ENCODE results near the gene YPEL2.

Gene YPEL2

DNA sequence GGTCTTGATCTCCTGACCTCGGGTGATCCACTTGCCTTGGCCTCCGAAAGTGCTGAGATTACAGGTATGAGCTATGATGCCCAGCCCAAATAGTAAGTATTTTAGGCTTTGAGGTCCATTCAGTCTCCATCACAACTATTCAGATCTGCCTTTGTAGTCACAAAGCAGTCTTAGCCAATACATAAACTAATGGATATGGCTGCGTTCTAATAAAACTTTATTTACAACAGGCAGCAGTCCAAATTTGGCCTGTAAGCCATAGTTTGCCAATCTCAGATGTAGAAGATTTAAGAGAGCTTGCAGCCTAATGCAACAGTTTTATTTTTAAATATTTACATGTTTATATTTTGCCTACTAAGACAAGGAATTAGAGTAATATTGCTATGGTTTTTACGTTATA lies 111.7 kb downstream of the YPEL2 start:
- TF ChIP-seq FOXP2 (optimal IDR thresholded peaks at IDR 0.05; ENCODE audit: borderline replicate concordance, extremely low read depth, extremely low read length, insufficient read depth) (no peak), TAF1 (IDR thresholded peaks at IDR 0.05; ENCODE audit: borderline replicate concordance, insufficient read depth, low read length) (no peak), POLR2AphosphoS5 (IDR thresholded peaks at IDR 0.05; ENCODE audit: low read depth, low read length) (no peak), SIN3A (IDR thresholded peaks at IDR 0.05; ENCODE audit: borderline replicate concordance, insufficient read depth, low read length) (no peak)
- TF ChIP-seq, protein P1, sequence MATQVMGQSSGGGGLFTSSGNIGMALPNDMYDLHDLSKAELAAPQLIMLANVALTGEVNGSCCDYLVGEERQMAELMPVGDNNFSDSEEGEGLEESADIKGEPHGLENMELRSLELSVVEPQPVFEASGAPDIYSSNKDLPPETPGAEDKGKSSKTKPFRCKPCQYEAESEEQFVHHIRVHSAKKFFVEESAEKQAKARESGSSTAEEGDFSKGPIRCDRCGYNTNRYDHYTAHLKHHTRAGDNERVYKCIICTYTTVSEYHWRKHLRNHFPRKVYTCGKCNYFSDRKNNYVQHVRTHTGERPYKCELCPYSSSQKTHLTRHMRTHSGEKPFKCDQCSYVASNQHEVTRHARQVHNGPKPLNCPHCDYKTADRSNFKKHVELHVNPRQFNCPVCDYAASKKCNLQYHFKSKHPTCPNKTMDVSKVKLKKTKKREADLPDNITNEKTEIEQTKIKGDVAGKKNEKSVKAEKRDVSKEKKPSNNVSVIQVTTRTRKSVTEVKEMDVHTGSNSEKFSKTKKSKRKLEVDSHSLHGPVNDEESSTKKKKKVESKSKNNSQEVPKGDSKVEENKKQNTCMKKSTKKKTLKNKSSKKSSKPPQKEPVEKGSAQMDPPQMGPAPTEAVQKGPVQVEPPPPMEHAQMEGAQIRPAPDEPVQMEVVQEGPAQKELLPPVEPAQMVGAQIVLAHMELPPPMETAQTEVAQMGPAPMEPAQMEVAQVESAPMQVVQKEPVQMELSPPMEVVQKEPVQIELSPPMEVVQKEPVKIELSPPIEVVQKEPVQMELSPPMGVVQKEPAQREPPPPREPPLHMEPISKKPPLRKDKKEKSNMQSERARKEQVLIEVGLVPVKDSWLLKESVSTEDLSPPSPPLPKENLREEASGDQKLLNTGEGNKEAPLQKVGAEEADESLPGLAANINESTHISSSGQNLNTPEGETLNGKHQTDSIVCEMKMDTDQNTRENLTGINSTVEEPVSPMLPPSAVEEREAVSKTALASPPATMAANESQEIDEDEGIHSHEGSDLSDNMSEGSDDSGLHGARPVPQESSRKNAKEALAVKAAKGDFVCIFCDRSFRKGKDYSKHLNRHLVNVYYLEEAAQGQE (IDR thresholded peaks at IDR 0.05; ENCODE audit: insufficient read depth in 1 of 2, low read depth in 2 of 2, low read length in 2 of 2): no peak

All from PFSK-1 (cell line).